Upper lobe of left lung (tissue), 6 donors: ENCODE results near the gene GASK1A. TPM values are rescaled to one million over a fixed set of nuclear protein-coding genes. Genes with fewer than 3 reads are reported as not detected.

ENCODE experiments used
- ATAC-seq, 2 donors: fragments of 200-7000 bp; cut with Tn5 transposase; one replicate each; pipeline ENCODE4 v1.9.1; 2022; ENCODE audit warnings: mild to moderate bottlenecking in 2 of 2, moderate library complexity in 2 of 2; ENCODE audit not compliant: low FRiP score in 2 of 2
- DNase-seq, 2 donors: peaks; one replicate each; pipeline ENCODE4 v3.0.0-alpha.2; 2019 to 2020
- H3K27ac ChIP-seq, 4 donors: fragments of 200-600 bp; sonication (generic); one replicate each; pipeline ENCODE4 v1.5.1; 2016 to 2019
- H3K27me3 ChIP-seq, 4 donors: fragments of 200-600 bp; sonication (generic); one replicate each; pipeline ENCODE4 v1.5.1; 2017 to 2019
- H3K36me3 ChIP-seq, 4 donors: fragments of 200-600 bp; sonication (generic); one replicate each; pipeline ENCODE4 v1.5.1; 2016 to 2019
- H3K4me1 ChIP-seq, 4 donors: fragments of 200-600 bp; sonication (generic); one replicate each; pipeline ENCODE4 v1.5.1; 2018 to 2019
- H3K4me3 ChIP-seq, 4 donors: fragments of 200-600 bp; sonication (generic); one replicate each; pipeline ENCODE4 v1.5.1; 2017 to 2019; ENCODE audit warnings: mild to moderate bottlenecking in 2 of 4, moderate library complexity in 1 of 4
- H3K9me3 ChIP-seq, 4 donors: fragments of 200-600 bp; sonication (generic); one replicate each; pipeline ENCODE4 v1.5.1; 2018 to 2019
- EP300 ChIP-seq, 4 donors: sonication (generic); formaldehyde crosslinking; IDR thresholded peaks; one replicate each; pipeline ENCODE4 v1.5.1; 2017; ENCODE audit warnings: antibody characterized with exemption in 4 of 4, control low read depth in 2 of 4
- POLR2A ChIP-seq, 4 donors: fragments of 450-650 bp; IDR thresholded peaks; one replicate each; pipeline ENCODE4 v1.5.1; 2016 to 2017; ENCODE audit warnings: antibody characterized with exemption in 4 of 4, mild to moderate bottlenecking in 2 of 4
- POLR2AphosphoS5 ChIP-seq, 2 donors: sonication (generic); formaldehyde crosslinking; IDR thresholded peaks; one replicate each; pipeline ENCODE4 v1.5.1; 2017; ENCODE audit warnings: antibody characterized with exemption in 2 of 2
- WGBS, 2 donors: methylation state at CpG; one replicate each; pipeline ENCODE4 v1.1.5; 2017 to 2018; 5-methylcytosine and 5-hydroxymethylcytosine counted together
- total RNA-seq, 6 donors: library from RNA; depleted of rRNA in 4 of 6; stranded (reverse); fragments of >200 nt in 4 of 6; gene quantifications; one replicate each; pipeline versions ENCODE4 v1.1.0 to v1.2.1, GENCODE V29; 2016 to 2021
- TF ChIP-seq, protein P1 (sequence below), 6 experiments: fragments of 450-650 bp in 4 of 6; fragments of 200-600 bp in 2 of 6; sonication (generic) in 2 of 6; IDR thresholded peaks; one replicate each; pipeline ENCODE4 v1.5.1; 2016 to 2019; ENCODE audit warnings: antibody characterized with exemption in 6 of 6
- donor health status: DM: no; HTN: no; CAD: no; lungs with moderate emphysema.
- donor health status: DM: no; HTN: yes; CAD: no; lungs with severe emphysema.

GASK1A gene
- total RNA-seq, 6 donors from 2014 or later, result 2.5 to 9.4 (median 7.7) TPM

DNA sequence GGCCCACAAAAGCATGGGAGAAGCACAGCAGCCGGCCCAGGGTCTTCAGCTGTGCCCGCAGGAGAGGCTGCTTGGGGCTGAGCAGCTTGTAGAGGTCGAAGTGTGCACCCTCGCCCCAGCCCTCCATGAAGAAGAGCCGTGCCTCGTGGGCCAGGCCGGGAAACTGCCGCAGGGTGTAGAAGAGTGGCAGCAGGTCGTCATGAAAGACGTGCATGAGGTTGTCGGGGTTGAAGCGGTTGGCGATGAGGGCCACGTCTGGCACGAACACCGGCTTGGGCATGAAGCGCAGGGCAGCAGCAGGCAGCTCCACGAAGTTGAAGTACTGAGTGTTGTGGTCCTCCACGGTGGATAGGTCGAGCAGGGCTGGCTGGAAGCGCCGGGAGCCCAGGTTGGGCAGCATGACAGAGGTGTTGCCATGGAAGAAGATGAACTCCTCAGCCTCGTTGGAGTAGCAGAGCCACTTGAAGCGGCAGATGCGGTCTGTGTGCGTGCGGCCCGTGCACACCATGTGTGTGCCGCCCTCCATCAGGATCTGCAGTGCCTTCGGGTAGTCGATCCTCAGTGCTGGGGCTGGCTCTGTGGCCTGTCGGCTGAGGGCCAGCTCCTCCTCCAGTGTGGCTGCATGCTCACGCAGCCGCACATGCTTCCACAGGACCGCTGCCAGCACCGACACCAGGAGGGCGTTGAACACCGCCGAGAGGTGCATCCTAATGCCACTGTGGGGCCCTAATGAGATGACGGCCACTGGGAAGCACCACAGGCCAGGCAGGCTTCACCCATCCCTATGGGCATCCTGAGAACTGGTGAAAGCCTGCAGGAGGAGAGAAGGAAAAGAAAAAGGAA is 101.8 kb downstream of the GASK1A start:
- Histone ChIP-seq H3K36me3 (peaks cover 0 to 35% (median 23%) of the 10 kb centered on the region in 4 donors), H3K27ac (no peak overlapping the region), H3K9me3 (no peaks in the 10 kb centered on the region), H3K4me1 (no peaks in the 10 kb centered on the region), H3K4me3 (no peak overlapping the region), H3K27me3 (no peaks in the 10 kb centered on the region)
- no peak for ATAC-seq
- WGBS, 2 donors, result 96 to 97% methylated on average over 23 to 39 of the region's 40 CpGs
- TF ChIP-seq POLR2AphosphoS5 (IDR thresholded peaks at IDR 0.05) (no peak), POLR2A (IDR thresholded peaks at IDR 0.05) (no peak), EP300 (IDR thresholded peaks at IDR 0.05) (no peak)
- TF ChIP-seq, protein P1, sequence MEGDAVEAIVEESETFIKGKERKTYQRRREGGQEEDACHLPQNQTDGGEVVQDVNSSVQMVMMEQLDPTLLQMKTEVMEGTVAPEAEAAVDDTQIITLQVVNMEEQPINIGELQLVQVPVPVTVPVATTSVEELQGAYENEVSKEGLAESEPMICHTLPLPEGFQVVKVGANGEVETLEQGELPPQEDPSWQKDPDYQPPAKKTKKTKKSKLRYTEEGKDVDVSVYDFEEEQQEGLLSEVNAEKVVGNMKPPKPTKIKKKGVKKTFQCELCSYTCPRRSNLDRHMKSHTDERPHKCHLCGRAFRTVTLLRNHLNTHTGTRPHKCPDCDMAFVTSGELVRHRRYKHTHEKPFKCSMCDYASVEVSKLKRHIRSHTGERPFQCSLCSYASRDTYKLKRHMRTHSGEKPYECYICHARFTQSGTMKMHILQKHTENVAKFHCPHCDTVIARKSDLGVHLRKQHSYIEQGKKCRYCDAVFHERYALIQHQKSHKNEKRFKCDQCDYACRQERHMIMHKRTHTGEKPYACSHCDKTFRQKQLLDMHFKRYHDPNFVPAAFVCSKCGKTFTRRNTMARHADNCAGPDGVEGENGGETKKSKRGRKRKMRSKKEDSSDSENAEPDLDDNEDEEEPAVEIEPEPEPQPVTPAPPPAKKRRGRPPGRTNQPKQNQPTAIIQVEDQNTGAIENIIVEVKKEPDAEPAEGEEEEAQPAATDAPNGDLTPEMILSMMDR (IDR thresholded peaks at IDR 0.05), result no peak
- DNase-seq, result peak in 1 of 2 donors; percentile 70

DNA sequence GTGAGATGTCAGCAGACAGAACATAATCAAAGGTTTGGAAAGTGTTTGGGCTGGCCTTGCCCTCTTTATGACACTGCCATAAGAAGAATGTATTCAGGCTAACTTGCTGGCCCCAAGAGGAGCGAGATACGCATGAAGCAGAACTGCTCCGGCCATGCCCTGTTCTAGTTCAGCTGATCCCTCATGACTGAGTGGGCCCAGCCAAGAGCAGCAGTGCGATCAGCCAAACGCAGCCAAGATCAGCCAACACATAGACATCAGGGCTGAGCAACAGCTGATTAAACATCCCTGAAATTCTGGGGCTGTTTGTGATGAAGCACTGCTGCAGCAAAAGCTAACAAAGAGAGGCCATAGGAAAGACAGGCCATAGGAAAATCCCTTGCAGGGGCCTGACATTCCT is 102.7 kb downstream of the GASK1A start:
- H3K4me1 ChIP-seq, result no peaks in the 10 kb centered on the region
- no peak overlapping the region for H3K4me3 ChIP-seq
- DNase-seq (no peak), ATAC-seq (no peak)
- 67 to 91% methylated on average over 5 of the region's 5 CpGs for WGBS, 2 donors
- H3K27me3 ChIP-seq, result no peaks in the 10 kb centered on the region
- TF ChIP-seq EP300 (IDR thresholded peaks at IDR 0.05) (no peak), POLR2A (IDR thresholded peaks at IDR 0.05) (no peak), POLR2AphosphoS5 (IDR thresholded peaks at IDR 0.05) (no peak)
- TF ChIP-seq, protein P1 (IDR thresholded peaks at IDR 0.05), result no peak
- peaks cover 0 to 35% (median 23%) of the 10 kb centered on the region in 4 donors for H3K36me3 ChIP-seq
- H3K9me3 ChIP-seq, result no peaks in the 10 kb centered on the region
- no peak overlapping the region for H3K27ac ChIP-seq

DNA sequence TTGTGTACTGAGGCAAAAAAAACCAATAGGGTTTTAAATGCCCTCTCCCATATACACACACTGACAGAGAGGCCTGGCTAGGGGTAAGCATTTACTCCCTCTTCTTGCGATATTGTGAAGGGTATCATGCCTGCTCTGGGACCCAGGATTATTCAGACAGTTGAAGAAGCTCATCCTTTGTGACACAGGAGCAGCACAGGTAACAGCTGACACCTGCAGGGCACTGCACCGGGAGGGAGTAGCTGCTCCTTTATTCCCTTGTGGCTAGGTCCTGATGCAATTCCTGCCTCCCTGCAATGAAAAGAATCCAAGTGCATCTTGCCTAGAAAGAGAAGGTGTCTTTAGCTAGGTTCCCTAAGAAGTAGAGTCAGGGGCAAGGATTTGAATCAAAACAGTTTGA is 103.3 kb downstream of the GASK1A start:
- no peak for TF ChIP-seq POLR2A (IDR thresholded peaks at IDR 0.05)
- TF ChIP-seq, protein P1 (IDR thresholded peaks at IDR 0.05), result no peak
- no peak for TF ChIP-seq POLR2AphosphoS5 (IDR thresholded peaks at IDR 0.05)
- TF ChIP-seq EP300 (IDR thresholded peaks at IDR 0.05), result no peak
- Histone ChIP-seq H3K4me1 (no peaks in the 10 kb centered on the region), H3K27me3 (no peaks in the 10 kb centered on the region), H3K36me3 (peaks cover 0 to 35% (median 23%) of the 10 kb centered on the region in 4 donors), H3K4me3 (no peak overlapping the region), H3K27ac (no peak overlapping the region), H3K9me3 (no peaks in the 10 kb centered on the region)
- ATAC-seq (no peak), DNase-seq (no peak)
- WGBS, 2 donors, result 95 to 100% methylated on average over 2 of the region's 2 CpGs

DNA sequence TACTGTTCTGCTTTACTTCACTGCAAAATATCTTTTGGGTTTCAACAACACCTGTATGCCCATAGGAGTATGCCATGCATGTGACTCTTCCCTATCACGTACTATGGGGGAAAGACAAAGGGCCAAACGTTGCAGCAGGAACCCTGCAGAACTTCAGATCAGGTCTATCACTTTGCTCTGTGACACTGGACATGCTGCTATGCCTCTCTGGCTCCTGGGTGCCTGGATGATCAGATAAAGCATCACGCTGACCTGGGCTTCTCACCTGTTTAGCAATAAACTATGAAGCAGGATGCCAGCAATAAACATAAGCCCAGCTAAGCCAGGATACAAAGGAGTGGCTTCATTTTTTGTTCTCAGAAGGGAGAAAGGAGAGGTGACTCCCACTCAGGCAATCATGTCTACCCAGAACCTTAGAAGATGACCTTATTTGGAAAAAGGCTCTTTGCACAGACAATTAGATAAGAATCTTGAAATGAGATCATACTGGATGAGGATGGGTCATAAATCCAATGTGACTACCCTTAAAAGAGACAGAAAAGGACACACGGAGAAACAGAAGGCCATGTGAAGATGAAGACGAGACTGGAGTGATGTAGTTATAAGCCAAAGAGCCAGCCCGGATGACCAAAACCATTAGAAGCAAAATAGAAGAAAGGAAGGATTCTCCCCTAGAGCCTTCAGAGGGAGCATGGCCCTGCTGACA is 107.5 kb downstream of the GASK1A start:
- H3K27me3 ChIP-seq, result no peaks in the 10 kb centered on the region
- peaks cover 0 to 5% (median 2%) of the 10 kb centered on the region in 4 donors for H3K4me1 ChIP-seq
- H3K4me3 ChIP-seq, result no peak overlapping the region
- no peaks in the 10 kb centered on the region for H3K9me3 ChIP-seq
- ATAC-seq, result peak in 1 of 2 donors; percentile 22
- H3K36me3 ChIP-seq, result no peaks in the 10 kb centered on the region
- H3K27ac ChIP-seq, result no peak overlapping the region
- no peak for DNase-seq
- 95% methylated on average over 6 of the region's 6 CpGs for WGBS, 2 donors
- TF ChIP-seq, protein P1 (IDR thresholded peaks at IDR 0.05), result no peak
- TF ChIP-seq POLR2A (IDR thresholded peaks at IDR 0.05) (no peak), POLR2AphosphoS5 (IDR thresholded peaks at IDR 0.05) (no peak), EP300 (IDR thresholded peaks at IDR 0.05) (no peak)
